GM18519 (cell line): ENCODE data around the gene KLF17.
"Not testable (repeated sequence)": the region's sequence is repeated elsewhere in the genome, so short reads cannot be mapped to it uniquely, and the experiment has no call there.

ENCODE experiments used
- ATAC-seq: cut with Tn5 transposase; IDR thresholded peaks from one replicate; pipeline ENCODE4 v1.9.1; 2021; ENCODE audit warnings: mild to moderate bottlenecking, moderate library complexity; ENCODE audit not compliant: unreplicated experiment, low FRiP score

Gene KLF17

DNA sequence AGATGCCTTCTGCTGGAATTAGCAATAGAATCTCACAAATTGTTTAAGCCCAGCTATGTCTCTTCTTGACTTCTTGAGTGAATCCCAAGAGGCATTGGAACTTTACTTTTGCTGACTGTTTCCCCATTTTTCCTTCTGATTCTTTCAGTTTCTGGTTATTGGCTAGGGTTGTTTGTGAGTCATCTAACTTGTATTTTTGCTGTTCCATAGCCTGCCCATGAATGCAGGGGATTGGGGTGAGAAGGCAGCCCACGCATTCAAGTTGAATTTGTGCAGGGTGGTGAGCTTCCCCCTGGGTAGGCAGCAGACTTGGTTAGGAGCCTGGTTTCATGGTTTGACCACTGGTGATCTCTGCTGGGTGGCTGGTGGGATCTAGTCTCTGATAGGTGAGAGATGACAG, 10.4 kb upstream of the KLF17 start:
- no peak for ATAC-seq

- no peak for ATAC-seq
Observed at GRCh38 chr1:44108971-44109370, 9.7 kb upstream of the KLF17 start.

DNA sequence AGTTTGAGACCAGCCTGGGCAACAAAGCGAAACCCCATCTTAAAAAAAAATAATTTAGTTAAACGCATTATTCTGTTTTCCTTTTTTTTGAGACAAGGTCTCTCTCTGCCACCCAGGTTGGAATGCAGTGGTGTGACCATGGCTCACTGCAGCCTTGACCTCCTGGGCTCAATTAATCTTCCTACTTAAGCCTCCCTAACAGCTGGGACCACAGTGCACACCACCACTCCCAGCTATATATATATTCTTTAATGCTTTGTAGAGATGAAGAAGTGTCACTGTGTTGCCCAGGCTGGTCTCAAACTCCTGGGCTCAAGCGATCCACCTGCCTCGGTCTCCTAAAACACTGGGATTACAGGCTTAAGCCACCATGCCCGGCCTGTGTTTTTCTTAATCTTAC, 7.7 kb upstream of the KLF17 start:
- ATAC-seq, result no peak

DNA sequence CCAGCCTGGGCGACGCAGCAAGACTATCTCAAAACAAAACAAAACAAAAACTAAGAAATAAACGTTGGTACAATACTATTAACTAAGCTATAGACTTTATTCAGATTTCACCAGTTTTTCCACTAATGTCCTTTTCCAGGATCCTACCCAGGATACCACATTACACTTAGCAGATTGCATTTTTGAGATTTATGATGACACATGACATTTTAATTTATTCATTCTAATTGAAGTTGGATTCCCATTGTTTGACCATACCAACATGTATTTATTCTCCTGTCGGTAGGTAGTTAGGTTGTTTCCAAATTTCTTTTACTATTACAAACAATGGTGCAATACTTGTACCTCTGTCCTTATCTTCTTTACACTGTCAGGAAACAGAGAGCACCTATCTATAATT, 6.8 kb upstream of the KLF17 start:
- no peak for ATAC-seq

GRCh38 chr1:44112486-44112885, 6.1 kb upstream of the KLF17 start:
- ATAC-seq, result no peak

DNA sequence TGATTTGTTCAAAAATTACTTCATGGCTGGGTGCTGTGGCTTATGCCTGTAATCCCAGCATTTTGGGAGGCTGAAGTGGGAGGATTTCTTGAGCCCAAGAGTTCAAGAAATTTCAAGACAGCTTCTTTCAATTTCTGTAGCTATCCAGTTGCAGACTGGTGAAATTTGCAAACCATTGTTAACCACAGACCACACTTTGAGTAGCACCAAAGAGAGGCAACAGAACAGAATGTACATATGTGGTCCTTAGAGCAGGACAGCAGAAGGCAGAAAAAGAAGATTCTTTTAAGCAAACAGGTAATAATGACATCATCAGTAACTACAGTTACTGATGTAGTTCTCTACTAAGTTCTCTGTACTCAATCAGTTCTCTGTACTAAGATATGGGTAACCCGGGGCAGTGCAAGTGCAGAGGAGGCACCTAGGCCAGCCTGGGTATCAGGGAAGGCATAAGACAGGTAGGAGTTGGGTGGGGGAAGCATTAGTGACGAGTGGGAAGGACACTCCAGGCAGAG, 5.5 kb upstream of the KLF17 start:
- no peak for ATAC-seq

- no peak for ATAC-seq
Observed at GRCh38 chr1:44114098-44114497, 4.5 kb upstream of the KLF17 start.

GRCh38 chr1:44117272-44117671, 1.3 kb upstream of the KLF17 start:
- ATAC-seq, result not testable (repeated sequence)

DNA sequence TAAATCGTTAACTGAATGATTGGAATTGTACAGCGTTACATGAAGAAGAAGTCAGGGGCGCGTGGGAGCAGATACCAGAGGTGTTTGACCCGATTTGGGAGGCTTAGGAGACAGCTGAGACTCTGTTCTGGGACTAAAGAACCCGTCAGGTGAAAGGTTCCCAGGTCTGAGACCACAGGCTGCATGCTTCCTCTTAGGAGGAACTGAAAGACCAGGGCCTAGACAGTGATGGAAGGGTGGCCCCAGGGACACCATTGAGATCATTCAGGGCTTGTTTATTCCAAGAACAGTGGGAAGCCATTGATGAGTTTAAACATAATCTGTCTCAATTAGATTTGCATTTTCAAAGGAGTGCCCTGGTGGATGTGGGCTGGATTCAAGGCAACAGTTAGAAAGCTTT, 904 bp downstream of the KLF17 start:
- ATAC-seq, result no peak

GRCh38 chr1:44120398-44120949, 1.9 kb downstream of the KLF17 start:
- no peak for ATAC-seq

- no peak for ATAC-seq
Observed at GRCh38 chr1:44129616-44130500, 11.2 kb downstream of the KLF17 start.

DNA sequence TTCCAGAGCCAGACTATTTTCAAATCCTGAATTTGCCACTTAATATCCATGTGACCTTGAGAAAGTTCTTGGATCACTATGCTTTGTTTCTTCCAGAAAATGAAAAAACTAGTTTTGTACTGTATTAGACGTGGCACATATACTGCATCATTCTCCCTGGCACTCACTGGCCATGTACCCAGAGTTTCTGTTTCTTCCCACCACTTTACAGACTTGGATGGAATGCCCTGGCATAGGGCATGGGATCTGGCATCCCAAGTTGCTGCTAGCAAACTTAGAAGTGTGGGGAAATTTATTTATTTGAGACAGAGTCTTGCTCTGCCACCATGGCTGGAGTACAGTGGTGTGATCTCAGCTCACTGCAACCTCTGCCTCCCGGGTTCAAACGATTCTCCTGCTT, 12.8 kb downstream of the KLF17 start:
- ATAC-seq, result no peak

- ATAC-seq, result no peak
Observed at GRCh38 chr1:44134071-44134920, 15.7 kb downstream of the KLF17 start.

DNA sequence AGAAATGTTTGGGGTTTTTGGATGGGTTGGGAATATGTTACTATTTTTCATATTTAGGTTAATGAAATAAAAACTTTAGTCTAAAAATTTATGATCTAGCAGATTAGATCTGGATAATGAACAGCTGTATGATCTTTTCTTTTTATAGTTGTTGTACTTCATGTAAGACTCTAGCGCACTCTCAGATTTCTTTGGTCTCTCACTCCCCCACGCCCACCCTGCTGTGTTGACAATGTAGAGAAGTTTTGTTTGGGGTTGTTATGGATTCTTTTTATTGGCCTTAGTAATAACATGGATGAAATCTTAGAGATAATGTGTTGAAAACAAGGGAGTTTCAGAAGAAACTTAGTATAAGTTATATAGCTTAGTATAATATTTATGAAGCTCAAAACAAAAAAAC, 17.3 kb downstream of the KLF17 start:
- ATAC-seq, result no peak

- ATAC-seq, result no peak
Observed at GRCh38 chr1:44138239-44138638, 19.6 kb downstream of the KLF17 start.

GRCh38 chr1:44139565-44139964, 20.9 kb downstream of the KLF17 start:
- not testable (repeated sequence) for ATAC-seq

GRCh38 chr1:44141531-44141930, 22.9 kb downstream of the KLF17 start, which contains the start of gene KLF18:
Gene KLF18, minus strand, starts transcription at chr1:44141631. Its CDS starts 0 bp downstream, at chr1:44141631.
- no peak for ATAC-seq

GRCh38 chr1:44144962-44145756, 26.5 kb downstream of the KLF17 start:
- ATAC-seq, result no peak

DNA sequence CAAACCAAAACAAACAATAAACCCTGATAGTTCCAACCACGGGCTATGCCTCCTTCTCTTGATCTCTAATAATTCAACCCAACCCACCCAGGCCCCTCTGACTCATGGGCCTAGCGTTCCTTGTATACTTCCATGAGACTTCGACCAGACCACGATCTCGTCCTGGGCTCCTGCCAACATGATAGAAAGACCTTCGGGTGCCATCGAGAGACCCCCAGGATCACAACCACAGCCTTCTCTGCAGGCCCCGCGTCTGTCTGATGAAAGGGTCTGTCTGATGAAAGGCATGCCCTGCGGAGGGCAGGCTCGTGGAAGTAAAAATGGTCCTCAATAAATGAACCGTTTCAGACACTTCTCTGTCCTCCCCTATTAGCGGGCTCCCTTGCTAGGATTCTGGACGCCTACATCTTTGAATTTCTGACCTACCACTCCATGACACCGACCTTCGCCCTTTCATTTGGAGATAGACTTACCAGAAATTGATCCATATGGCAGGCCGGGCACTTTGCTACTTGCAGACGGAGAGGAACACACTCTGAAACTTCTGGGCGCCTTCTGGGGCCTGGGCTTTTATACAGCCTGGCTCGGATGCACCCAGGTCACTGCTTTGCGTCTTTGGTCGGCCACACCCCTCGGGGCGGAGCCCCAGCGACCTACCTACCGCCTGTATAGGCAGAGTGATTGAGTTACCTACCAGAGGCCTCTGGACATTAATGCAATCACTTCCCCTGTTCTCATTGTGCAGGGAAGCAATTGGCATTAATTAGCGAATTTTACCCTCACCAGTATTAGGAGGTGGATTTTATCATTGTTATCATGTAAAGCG, 28.1 kb downstream of the KLF17 start:
- no peak for ATAC-seq
